A204.1 (cell line): Measurements from ENCODE around the gene ZNF14.
"Not testable (repeated sequence)": the region's sequence is repeated elsewhere in the genome, so short reads cannot be mapped to it uniquely, and the experiment has no call there.

Experiments
- FAIRE-seq: peaks from 2 replicates; lab custom pipeline; 2012; peaks lifted over from hg19 to GRCh38; lab: Jason Lieb, UNC

ZNF14 gene

GRCh38 chr19:19732579-19733501 lies at the start of gene ZNF14:
ZNF14 (minus strand) TSS chr19:19733112; CDS start chr19:19732958, 154 bp downstream.
- FAIRE-seq: peak; percentile 94

- not testable (repeated sequence) for FAIRE-seq
These were observed 48.9 kb upstream of the ZNF14 start for GRCh38 chr19:19781791-19782190.

GRCh38 chr19:19778666-19779065 lies 45.8 kb upstream of the ZNF14 start:
- no peak for FAIRE-seq

- no peak for FAIRE-seq
These were observed 44.8 kb upstream of the ZNF14 start for GRCh38 chr19:19777692-19778091.

- peak; percentile 98 for FAIRE-seq
These were observed 43.5 kb upstream of the ZNF14 start for GRCh38 chr19:19776206-19777008.

- FAIRE-seq: no peak
These were observed 42.9 kb upstream of the ZNF14 start for GRCh38 chr19:19775891-19776205.

GRCh38 chr19:19774354-19775033 lies 41.6 kb upstream of the ZNF14 start:
- FAIRE-seq: no peak

GRCh38 chr19:19771963-19772362 lies 39.1 kb upstream of the ZNF14 start:
- not testable (repeated sequence) for FAIRE-seq

- FAIRE-seq: not testable (repeated sequence)
These were observed 37.1 kb upstream of the ZNF14 start for GRCh38 chr19:19769971-19770370.

- no peak for FAIRE-seq
These were observed 25.3 kb upstream of the ZNF14 start for GRCh38 chr19:19758164-19758563.

GRCh38 chr19:19752760-19753403 lies 20.0 kb upstream of the ZNF14 start:
- no peak for FAIRE-seq

GRCh38 chr19:19751846-19752245 lies 18.9 kb upstream of the ZNF14 start:
- no peak for FAIRE-seq

- no peak for FAIRE-seq
These were observed 18.2 kb upstream of the ZNF14 start for GRCh38 chr19:19750842-19751790.

- FAIRE-seq: no peak
These were observed 17.3 kb upstream of the ZNF14 start for GRCh38 chr19:19749908-19750841.

- FAIRE-seq: no peak
These were observed 16.4 kb upstream of the ZNF14 start for GRCh38 chr19:19749117-19749907.

- no peak for FAIRE-seq
These were observed 15.5 kb upstream of the ZNF14 start for GRCh38 chr19:19748249-19748938.

- FAIRE-seq: no peak
These were observed 14.7 kb upstream of the ZNF14 start for GRCh38 chr19:19747357-19748220.
